NAMALWA (cell line): ENCODE measurements around the gene GRM5.

ENCODE experiments used
- DNase-seq: peaks from one replicate; pipeline ENCODE4 v3.0.0-alpha.2; 2015; ENCODE audit warnings: low spot score

GRM5 gene

GRCh38 chr11:88617226-88617625, 448.6 kb downstream of the GRM5 start:
- no peak for DNase-seq

- DNase-seq: no peak
These were observed 461.5 kb downstream of the GRM5 start for GRCh38 chr11:88604260-88604659.

- DNase-seq: no peak
These were observed 462.5 kb downstream of the GRM5 start for GRCh38 chr11:88603091-88603867.

DNA sequence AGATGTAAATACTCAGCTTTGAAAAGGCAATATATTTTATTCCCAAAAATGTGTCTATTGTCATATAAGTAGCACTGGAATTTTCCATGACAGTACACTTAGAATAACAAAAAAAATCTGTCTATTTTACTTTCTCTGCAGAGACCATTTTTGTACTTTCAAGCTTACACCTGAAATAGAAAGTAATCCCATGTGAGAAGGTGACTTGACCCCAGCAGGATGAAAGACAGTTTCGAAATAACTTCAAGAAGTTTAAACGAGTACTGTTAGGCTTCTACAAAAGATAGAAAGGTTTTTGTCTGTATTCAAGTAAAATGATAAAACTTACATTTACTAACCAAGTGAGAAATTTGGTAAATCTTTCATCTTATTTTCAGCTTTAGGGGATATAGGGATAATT, 468.4 kb downstream of the GRM5 start:
- no peak for DNase-seq

DNA sequence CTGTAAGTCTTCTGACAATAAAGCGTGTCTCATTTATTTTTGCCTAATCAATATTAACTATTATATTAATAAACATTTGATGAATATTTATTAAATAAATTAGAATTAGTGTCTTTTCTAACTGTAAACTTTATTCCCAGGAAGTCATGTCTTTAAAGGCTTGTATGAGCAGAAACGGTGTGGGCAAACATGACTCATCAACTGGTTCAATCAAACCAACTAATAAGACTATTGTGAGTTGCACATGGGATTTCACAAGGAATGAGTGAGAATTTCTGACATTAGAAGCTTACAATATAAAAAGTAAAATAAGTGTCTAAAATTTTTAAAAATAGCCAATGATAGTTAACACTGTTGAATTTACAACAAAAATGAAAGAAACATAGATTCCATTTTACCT, 469.0 kb downstream of the GRM5 start:
- DNase-seq: no peak

- no peak for DNase-seq
These were observed 471.4 kb downstream of the GRM5 start for GRCh38 chr11:88594274-88594950.

GRCh38 chr11:88590361-88590760, 475.4 kb downstream of the GRM5 start:
- DNase-seq: no peak

- DNase-seq: no peak
These were observed 482.5 kb downstream of the GRM5 start for GRCh38 chr11:88583251-88583650.

- DNase-seq: no peak
These were observed 486.3 kb downstream of the GRM5 start for GRCh38 chr11:88579466-88579865.

DNA sequence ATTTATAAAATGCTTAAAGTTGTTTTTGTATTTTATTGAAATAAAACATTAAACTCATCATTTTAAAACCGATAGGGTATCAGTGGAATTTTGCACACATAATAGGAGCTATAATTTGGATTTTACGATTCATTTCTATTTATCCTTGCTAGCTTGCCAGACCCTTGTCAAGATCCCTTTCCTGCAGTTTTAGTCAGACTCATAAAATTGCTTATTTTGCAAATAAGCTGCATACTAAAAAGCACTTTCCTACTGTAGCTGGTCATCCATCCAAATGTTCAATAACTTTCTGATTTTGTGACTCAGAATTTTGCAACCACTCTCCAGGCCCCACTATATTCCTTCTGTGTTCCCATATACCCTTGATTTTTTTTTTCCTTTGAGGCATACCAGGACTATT, 489.0 kb downstream of the GRM5 start:
- DNase-seq: no peak

DNA sequence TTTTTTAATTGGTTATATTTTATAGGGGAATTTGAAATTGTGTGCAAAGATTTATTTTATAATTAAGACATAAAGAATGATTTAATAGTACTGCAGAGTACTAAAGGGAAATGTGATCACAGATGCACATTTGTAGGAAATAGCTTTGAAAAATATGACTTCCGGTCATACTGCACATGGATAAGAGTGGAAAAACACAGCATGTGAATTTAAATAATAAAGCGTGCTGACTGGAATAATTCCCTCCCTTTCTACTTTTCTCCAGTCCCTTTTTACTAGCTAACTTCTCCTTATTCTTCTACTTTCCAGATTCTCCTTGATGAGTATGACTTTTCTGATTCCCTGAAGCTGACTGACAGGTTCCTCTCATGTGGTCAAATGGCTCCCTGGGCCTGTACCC, 489.9 kb downstream of the GRM5 start:
- DNase-seq: no peak

DNA sequence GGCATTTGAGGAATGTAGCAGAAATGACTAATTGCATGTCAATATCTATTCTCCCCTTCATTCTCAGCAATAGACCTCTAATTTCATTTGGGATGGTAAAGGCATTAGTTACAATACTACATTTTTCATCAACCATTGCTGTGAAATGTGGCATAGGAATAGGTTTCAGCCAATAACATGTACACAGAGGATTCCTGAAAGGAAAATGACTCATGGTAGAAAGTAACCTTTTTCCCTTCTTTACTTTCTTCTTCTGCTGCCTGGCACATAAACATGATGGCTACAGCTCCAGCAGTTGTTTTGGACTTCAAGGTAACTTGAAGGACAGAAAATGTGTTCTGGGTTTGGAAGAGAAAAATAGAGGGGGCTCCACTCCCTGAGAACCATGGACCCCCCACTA, 496.4 kb downstream of the GRM5 start:
- no peak for DNase-seq

DNA sequence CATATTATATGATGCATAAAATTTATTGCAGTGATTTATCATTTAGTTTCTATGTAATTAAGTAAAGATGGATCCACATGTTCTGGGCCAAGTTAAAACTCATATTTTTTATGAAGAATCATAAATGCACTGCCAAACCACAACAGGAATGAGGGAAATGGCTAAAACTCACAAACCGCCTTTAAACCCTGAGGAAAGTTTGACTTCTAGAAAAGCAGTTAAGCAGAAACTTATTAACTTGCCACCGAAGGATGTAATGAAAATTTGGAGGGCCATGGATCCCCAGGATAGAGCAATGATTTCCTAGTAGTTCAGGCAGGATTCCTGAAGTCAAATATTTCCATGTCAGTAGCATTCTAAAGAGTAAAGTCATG, 510.0 kb downstream of the GRM5 start:
- DNase-seq: no peak

DNA sequence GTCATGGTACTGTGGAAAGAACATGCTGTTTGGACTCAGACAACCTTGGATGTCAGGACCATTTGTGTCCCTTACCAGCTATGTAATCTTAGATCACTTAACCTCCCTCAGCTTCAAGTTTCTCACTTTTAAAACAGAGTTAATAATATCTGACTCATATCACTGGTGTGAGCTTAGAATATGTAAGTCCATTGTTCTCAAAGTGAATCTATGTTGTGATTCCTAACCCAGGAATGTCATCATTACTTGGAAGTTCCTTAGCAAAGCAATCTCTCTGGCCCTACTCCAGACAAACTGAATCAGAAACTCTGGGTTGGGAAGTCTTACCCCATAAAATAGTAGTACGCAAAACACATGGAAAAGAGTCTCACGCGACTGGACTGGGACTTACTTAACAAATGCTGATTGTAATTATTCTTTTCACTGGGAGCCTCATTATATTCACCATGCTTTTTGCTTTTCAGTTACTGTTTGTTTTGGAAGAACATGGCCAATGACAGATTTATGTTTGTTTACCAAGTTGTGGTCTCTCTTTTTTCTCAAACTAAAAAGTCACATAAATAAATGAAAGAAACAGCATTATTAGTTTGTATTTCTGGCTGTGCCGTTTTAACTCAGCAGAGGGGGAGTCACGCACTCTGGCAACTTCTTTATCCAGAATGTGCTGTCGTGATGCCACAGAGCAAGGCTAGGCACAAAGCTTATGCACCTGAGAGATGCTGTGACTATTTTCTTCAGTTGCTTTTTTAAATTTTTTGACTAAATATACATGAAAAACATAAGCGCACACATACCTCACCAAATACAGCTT, 510.6 kb downstream of the GRM5 start:
- no peak for DNase-seq

DNA sequence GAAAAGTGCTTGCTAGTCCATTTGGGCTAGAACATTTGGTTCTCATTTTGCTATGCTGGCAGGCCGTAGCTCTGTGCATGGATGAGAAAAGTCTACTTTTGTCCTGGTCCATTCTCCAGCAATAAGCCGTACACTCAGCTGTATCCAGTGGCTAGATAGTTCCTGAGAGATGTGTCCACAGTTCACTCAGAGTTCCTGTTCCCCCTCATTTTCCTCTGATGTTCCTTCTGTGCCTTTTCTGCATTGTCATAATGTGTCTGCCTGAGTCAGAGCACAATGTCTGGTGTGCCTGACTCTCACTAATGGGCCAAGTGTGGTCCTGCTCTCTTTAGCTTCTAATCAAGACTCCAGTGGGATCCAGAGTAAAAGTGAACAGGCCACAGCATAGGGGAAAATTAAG, 512.6 kb downstream of the GRM5 start:
- no peak for DNase-seq

- peak; percentile 75 for DNase-seq
These were observed 513.3 kb downstream of the GRM5 start for GRCh38 chr11:88552379-88553062.

DNA sequence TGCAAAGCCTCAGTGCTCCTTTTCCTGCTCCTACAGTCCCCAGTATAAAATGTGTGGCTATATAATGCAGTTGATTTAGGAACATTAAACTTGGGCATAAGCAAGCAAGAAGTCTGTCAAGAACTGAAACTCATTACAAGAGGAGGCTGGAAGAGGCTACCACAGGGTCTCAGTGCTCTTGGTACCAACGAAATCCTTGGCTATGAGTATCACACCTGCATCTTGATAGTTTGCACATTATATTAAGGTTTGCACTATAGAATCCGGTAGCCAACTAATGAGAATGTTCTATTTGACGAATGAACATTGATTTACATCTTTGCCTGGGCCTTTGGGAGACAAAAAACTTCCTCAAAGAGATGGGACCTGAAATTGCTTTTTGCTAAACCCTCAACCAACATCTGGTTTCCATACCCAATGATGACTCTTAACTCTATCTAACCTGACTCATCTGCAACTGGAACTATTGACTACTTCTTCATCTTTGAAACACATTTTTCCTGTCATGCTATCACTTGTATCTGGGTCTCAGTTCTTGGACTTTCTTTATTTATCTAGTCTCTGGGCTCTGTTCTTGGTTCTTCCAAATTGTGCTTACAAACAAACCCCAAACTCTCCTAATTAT, 521.0 kb downstream of the GRM5 start:
- DNase-seq: no peak

GRCh38 chr11:88543902-88544655, 521.7 kb downstream of the GRM5 start:
- peak; percentile 87 for DNase-seq

DNA sequence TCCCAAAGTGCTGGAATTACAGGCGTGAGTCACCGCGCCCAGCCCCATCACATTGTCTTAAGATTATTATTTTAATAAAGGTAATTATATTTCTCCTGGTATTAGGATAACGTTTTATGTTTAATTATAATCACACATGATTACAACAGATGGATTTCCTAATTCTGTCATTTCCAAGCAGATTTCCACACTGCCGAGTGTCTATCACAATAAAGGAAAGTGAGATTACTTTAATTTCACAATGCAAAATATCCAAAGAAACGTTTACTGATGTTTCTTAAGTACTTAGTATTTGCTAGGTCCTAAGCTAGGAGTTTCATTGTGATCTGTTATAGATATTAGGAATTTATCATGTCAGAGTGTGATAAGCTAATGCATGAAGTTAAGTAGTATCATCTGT, 524.8 kb downstream of the GRM5 start:
- no peak for DNase-seq

DNA sequence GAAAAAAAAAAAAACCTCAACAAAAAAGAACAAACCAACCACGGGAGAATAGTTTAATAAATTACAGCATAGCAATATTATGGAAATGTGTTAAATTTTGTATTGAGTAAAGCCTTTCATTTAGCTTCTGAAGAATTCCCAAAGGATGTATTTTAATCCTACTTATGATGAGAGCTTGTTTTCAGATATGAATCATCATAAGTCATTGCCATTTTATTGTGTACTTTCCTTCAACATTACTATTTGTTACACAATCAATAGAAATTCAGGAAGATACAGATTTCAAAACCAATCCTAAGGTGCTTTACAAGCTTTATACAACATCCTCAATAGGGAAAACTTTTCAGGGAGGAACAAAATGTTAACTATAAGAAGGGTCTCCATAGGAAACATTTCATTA, 527.7 kb downstream of the GRM5 start:
- no peak for DNase-seq

- DNase-seq: no peak
These were observed 528.2 kb downstream of the GRM5 start for GRCh38 chr11:88537613-88538012.
